Measurements from ENCODE around the gene SKA1.

Gene SKA1

GRCh38 chr18:50327983-50328382 lies 46.9 kb upstream of the SKA1 start:
- Histone ChIP-seq H3K27ac (ENCODE audit: extremely low read depth, low read depth, low read length) (no peak overlapping the region), H3K4me3 (ENCODE audit: low read depth, low read length) (no peak overlapping the region), H3K36me3 (ENCODE audit: control insufficient read depth in 2 of 2, insufficient read depth in 1 of 2, low read length in 2 of 2) (no peaks in the 10 kb centered on the region), H3K9me3 (ENCODE audit: control insufficient read depth, insufficient read depth, low read depth, low read length) (no peaks in the 10 kb centered on the region), H3K4me1 (ENCODE audit: control insufficient read depth, insufficient read depth, low read length) (no peaks in the 10 kb centered on the region)
- ChIA-PET CTCF (interaction anchor here (1.6 kb wide), 1 partner anchor 29 kb away, joined by 3 read pairs; no protein-coding TSS in a partner anchor), POLR2A (no interaction called here)
- TF ChIP-seq ZFHX2 (tag by site-specific recombination; conservative IDR thresholded peaks at IDR 0.05) (no peak), ZNF610 (tag by site-specific recombination; IDR thresholded peaks at IDR 0.05; ENCODE audit: borderline replicate concordance) (peak; percentile 90; the same call in 1 of the 2 replicates)

GRCh38 chr18:50330176-50330575 lies 44.7 kb upstream of the SKA1 start:
- TF ChIP-seq KLF17 (tag by site-specific recombination; IDR thresholded peaks at IDR 0.05) (no peak), ZFP37 (tag by site-specific recombination; IDR thresholded peaks at IDR 0.05) (no peak)
- Histone ChIP-seq H3K4me1 (ENCODE audit: control insufficient read depth, insufficient read depth, low read length) (no peaks in the 10 kb centered on the region), H3K27ac (ENCODE audit: extremely low read depth, low read depth, low read length) (no peak overlapping the region), H3K9me3 (ENCODE audit: control insufficient read depth, insufficient read depth, low read depth, low read length) (no peaks in the 10 kb centered on the region), H3K36me3 (ENCODE audit: control insufficient read depth in 2 of 2, insufficient read depth in 1 of 2, low read length in 2 of 2) (no peaks in the 10 kb centered on the region), H3K4me3 (ENCODE audit: low read depth, low read length) (no peak overlapping the region)
- CTCF ChIA-PET = no interaction called here
- POLR2A ChIA-PET = no interaction called here

- POLR2A ChIA-PET = no interaction called here
- CTCF ChIA-PET = interaction anchor here (1.5 kb wide), 1 partner anchor 25 kb away, joined by 8 read pairs; no protein-coding TSS in a partner anchor
- Histone ChIP-seq H3K4me1 (ENCODE audit: control insufficient read depth, insufficient read depth, low read length) (no peaks in the 10 kb centered on the region), H3K9me3 (ENCODE audit: control insufficient read depth, insufficient read depth, low read depth, low read length) (no peaks in the 10 kb centered on the region), H3K4me3 (ENCODE audit: low read depth, low read length) (no peak overlapping the region), H3K27ac (ENCODE audit: extremely low read depth, low read depth, low read length) (no peak overlapping the region), H3K36me3 (ENCODE audit: control insufficient read depth in 2 of 2, insufficient read depth in 1 of 2, low read length in 2 of 2) (no peaks in the 10 kb centered on the region)
- no peak for TF ChIP-seq ZSCAN4 (tag by site-specific recombination; IDR thresholded peaks at IDR 0.05)
- TF ChIP-seq SCRT1 (tag by site-specific recombination; IDR thresholded peaks at IDR 0.05; ENCODE audit: borderline replicate concordance) = no peak
- TF ChIP-seq ZNF747 (tag by site-specific recombination; IDR thresholded peaks at IDR 0.05) = no peak
- no peak for TF ChIP-seq MYNN (tag by site-specific recombination; IDR thresholded peaks at IDR 0.05; ENCODE audit: borderline replicate concordance)
- TF ChIP-seq ZNF121 (tag by site-specific recombination; IDR thresholded peaks at IDR 0.05) = no peak
- TF ChIP-seq ZNF324 (tag by site-specific recombination; IDR thresholded peaks at IDR 0.05) = no peak
- no peak for TF ChIP-seq ZNF473 (tag by site-specific recombination; IDR thresholded peaks at IDR 0.05)
- TF ChIP-seq ZNF701 (tag by site-specific recombination; IDR thresholded peaks at IDR 0.05) = no peak
- TF ChIP-seq ZBTB10 (tag by site-specific recombination; IDR thresholded peaks at IDR 0.05) = no peak
- no peak for TF ChIP-seq ZNF677 (tag by site-specific recombination; IDR thresholded peaks at IDR 0.05)
- TF ChIP-seq ZNF26 (tag by site-specific recombination; IDR thresholded peaks at IDR 0.05) = no peak
- TF ChIP-seq, protein P1, sequence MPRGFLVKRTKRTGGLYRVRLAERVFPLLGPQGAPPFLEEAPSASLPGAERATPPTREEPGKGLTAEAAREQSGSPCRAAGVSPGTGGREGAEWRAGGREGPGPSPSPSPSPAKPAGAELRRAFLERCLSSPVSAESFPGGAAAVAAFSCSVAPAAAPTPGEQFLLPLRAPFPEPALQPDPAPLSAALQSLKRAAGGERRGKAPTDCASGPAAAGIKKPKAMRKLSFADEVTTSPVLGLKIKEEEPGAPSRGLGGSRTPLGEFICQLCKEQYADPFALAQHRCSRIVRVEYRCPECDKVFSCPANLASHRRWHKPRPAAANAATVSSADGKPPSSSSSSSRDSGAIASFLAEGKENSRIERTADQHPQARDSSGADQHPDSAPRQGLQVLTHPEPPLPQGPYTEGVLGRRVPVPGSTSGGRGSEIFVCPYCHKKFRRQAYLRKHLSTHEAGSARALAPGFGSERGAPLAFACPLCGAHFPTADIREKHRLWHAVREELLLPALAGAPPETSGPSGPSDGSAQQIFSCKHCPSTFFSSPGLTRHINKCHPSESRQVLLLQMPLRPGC (tag by site-specific recombination; IDR thresholded peaks at IDR 0.05) = no peak
- TF ChIP-seq ZNF362 (tag by site-specific recombination; IDR thresholded peaks at IDR 0.05) = no peak
- TF ChIP-seq ZNF610 (tag by site-specific recombination; IDR thresholded peaks at IDR 0.05; ENCODE audit: borderline replicate concordance) = no peak
- no peak for TF ChIP-seq ZNF19 (tag by site-specific recombination; IDR thresholded peaks at IDR 0.05; ENCODE audit: low read depth)
- no peak for TF ChIP-seq ZNF514 (tag by site-specific recombination; IDR thresholded peaks at IDR 0.05)
- TF ChIP-seq HOXC10 (CRISPR knock-in tag; IDR thresholded peaks at IDR 0.05) = no peak
- no peak for TF ChIP-seq ZNF600 (tag by site-specific recombination; IDR thresholded peaks at IDR 0.05)
Measured at GRCh38 chr18:50331691-50332090, 43.2 kb upstream of the SKA1 start.

Measured in HEK293 (cell line).